Stimulated activated naive B cell treated with anti-CD40 and anti-IgM and Interleukin-4, amounts not matched to agents 10 μg/mL and 1 μg/mL and 100 μg/mL, for 72 hours (primary cell): ENCODE data around the gene ADAMTS12.

Experiments
- ATAC-seq, 2 donors: fragments of 150-1000 bp; cut with Tn5 transposase; replicated peaks; 2 replicates each; pipeline ENCODE4 v1.10.0; 2021; ENCODE audit warnings: moderate library complexity in 1 of 2
- DNase-seq: peaks from one replicate; pipeline ENCODE4 v3.0.0; 2021
- H3K27ac Mint-ChIP-seq: one replicate; pipeline ENCODE4 v1.8.0; 2022; ENCODE audit warnings: mild to moderate bottlenecking, mixed read lengths
- H3K27me3 Mint-ChIP-seq, 2 donors: one replicate each; pipeline ENCODE4 v1.8.0; 2022; ENCODE audit warnings: mixed read lengths in 2 of 2
- H3K36me3 Mint-ChIP-seq, 2 donors: one replicate each; pipeline ENCODE4 v1.8.0; 2022; ENCODE audit warnings: mixed read lengths in 2 of 2, mild to moderate bottlenecking in 1 of 2
- H3K4me1 Mint-ChIP-seq, 2 donors: one replicate each; pipeline ENCODE4 v1.8.0; 2022; ENCODE audit warnings: mixed read lengths in 2 of 2, mild to moderate bottlenecking in 1 of 2
- H3K4me3 Mint-ChIP-seq, 2 donors: one replicate each; pipeline ENCODE4 v1.8.0; 2022; ENCODE audit warnings: mild to moderate bottlenecking in 2 of 2, mixed read lengths in 2 of 2, moderate library complexity in 1 of 2
- H3K9me3 Mint-ChIP-seq, 2 donors: one replicate each; pipeline ENCODE4 v1.8.0; 2022; ENCODE audit warnings: mixed read lengths in 2 of 2, mild to moderate bottlenecking in 1 of 2

Gene ADAMTS12

DNA sequence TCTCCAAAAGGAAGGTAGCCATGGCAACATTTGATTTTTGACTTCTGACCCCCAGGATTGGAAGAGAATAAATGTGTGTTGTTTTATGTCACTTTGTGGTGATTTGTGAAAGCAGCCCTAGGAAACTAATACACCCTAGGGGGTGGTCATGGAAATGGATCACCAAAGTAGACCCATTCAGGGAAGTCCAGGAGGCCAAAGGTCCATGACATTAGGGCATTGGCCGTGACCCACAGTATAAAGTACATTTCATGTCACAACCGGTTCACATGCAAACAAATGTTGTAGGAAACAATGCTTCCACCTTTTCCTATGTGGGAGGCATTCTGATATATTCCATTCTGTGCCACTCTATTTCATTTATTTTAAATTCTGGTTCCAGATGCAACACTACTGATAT lies 128.4 kb downstream of the ADAMTS12 start:
- H3K4me1 Mint-ChIP-seq, result no peaks in the 10 kb centered on the region
- no peak overlapping the region for H3K27ac Mint-ChIP-seq
- no peak for ATAC-seq
- DNase-seq, result no peak
- H3K36me3 Mint-ChIP-seq, result no peaks in the 10 kb centered on the region
- no peak overlapping the region for H3K4me3 Mint-ChIP-seq
- H3K27me3 Mint-ChIP-seq, result peaks cover 0 to 7% of the 10 kb centered on the region in 2 donors
- no peaks in the 10 kb centered on the region for H3K9me3 Mint-ChIP-seq

DNA sequence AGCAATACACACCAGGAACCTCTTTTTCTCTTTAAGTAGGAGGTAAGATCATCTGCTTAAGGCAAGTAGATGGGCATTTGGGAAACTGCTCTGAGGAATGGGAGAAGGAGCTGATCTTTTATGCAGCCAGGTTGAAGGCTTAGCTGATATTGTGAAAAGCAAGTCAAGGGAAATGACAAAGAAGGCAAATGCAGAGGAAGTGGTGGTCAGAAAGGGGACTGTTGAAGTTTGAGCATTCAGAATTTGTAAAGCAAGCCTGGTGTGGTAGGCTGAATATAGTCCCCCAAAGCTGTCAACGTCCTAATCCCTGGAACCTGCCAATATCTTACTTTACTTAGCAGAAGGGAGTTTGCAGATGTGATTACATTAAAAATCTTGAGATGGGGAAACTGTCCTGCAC lies 128.9 kb downstream of the ADAMTS12 start:
- Mint-ChIP-seq H3K9me3 (no peaks in the 10 kb centered on the region), H3K36me3 (no peaks in the 10 kb centered on the region), H3K4me1 (no peaks in the 10 kb centered on the region), H3K4me3 (no peak overlapping the region), H3K27me3 (peaks cover 0 to 5% of the 10 kb centered on the region in 2 donors), H3K27ac (peak overlapping the region; percentile 33)
- DNase-seq (no peak), ATAC-seq (no peak)

DNA sequence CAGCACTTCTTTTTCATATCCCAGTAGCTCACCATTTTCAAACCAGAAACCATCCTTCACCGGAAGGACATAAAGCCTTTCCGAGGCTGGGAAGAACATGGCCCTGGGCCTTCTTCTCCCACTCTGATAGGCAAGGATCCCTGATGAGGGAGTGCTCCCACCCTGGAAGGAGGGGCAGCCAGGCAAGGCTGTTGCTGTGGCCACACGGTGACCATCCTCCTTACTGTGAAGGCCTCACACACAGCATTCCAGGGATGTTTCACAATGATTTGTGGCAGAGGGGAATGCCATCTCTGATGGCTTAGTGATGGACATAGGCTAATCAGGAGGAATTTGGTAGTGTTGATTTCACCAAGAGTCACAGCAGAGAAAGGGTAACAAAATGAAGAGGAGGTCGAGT lies 130.7 kb downstream of the ADAMTS12 start:
- Mint-ChIP-seq H3K4me3 (no peak overlapping the region), H3K36me3 (no peaks in the 10 kb centered on the region)

DNA sequence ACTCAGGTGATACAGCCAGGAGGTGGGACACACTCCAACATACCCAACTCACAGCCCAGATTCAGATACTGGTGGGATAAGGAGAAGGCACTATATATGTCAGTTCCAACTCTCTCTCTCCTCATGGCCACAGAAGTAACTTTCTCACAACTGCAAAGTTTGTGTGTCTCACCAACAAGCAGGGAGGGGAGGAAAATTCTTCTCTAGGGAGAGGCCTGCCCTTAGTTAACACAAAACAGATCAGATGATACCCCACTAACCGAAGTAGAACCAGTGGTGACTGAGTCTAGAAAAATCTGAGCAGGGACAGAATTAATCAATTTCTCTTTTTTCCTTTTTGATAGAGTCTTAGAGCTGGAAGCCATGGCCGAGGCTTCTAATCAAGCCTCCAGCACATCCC lies 133.1 kb downstream of the ADAMTS12 start:
- DNase-seq (no peak), ATAC-seq (no peak)
- Mint-ChIP-seq H3K9me3 (no peaks in the 10 kb centered on the region), H3K4me3 (no peak overlapping the region), H3K27me3 (no peaks in the 10 kb centered on the region), H3K27ac (no peak overlapping the region), H3K36me3 (no peaks in the 10 kb centered on the region), H3K4me1 (no peaks in the 10 kb centered on the region)

More for the DNA sequence above, 130.7 kb downstream of the ADAMTS12 start:
- ATAC-seq (no peak), DNase-seq (no peak)
- Mint-ChIP-seq H3K9me3 (no peaks in the 10 kb centered on the region), H3K27me3 (no peaks in the 10 kb centered on the region), H3K27ac (no peak overlapping the region), H3K4me1 (no peaks in the 10 kb centered on the region)

DNA sequence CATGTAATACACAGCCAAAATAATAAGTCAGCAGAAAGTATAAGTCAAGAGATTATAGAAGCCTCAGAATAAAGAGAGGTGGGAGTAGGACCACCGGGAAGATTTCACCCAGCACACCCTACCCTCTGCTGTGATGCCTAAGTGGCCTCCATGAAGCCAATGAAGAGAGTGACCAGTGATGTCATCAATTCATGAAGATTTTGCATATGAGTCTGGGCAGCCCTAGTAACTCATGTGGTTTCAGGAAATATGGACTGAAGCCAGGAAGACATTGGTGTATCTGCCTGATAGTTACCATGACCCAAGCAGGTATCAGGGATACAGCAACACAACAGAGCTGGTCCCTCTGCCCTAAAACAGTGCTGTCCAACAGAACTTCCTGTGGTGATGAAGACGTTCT lies 135.3 kb downstream of the ADAMTS12 start:
- H3K4me1 Mint-ChIP-seq, result no peaks in the 10 kb centered on the region
- H3K9me3 Mint-ChIP-seq, result no peaks in the 10 kb centered on the region
- ATAC-seq, result no peak
- no peaks in the 10 kb centered on the region for H3K27me3 Mint-ChIP-seq
- H3K4me3 Mint-ChIP-seq, result no peak overlapping the region
- DNase-seq, result no peak
- H3K36me3 Mint-ChIP-seq, result no peaks in the 10 kb centered on the region
- no peak overlapping the region for H3K27ac Mint-ChIP-seq

DNA sequence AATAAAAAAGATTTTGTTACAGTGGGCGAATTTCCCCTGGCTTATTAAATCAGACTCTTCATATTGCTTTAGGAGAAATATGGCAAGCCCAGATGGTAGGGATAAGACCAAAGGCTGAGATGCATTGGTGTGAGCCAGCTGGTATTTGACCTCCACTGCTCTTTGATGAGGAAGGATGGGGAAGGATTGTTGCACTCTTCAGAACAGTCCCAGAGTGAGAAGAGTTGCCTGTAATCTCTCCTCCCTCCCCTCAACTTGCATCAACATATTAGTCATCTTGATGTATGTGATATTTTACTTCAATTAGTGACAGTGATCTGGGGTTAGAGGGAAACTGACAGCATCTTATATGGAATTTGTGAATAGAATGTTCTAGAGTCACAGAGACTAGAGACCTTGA lies 136.6 kb downstream of the ADAMTS12 start:
- Mint-ChIP-seq H3K27ac (no peak overlapping the region), H3K4me3 (no peak overlapping the region), H3K27me3 (no peaks in the 10 kb centered on the region), H3K4me1 (no peaks in the 10 kb centered on the region), H3K36me3 (no peaks in the 10 kb centered on the region), H3K9me3 (no peaks in the 10 kb centered on the region)
- DNase-seq (no peak), ATAC-seq (no peak)

DNA sequence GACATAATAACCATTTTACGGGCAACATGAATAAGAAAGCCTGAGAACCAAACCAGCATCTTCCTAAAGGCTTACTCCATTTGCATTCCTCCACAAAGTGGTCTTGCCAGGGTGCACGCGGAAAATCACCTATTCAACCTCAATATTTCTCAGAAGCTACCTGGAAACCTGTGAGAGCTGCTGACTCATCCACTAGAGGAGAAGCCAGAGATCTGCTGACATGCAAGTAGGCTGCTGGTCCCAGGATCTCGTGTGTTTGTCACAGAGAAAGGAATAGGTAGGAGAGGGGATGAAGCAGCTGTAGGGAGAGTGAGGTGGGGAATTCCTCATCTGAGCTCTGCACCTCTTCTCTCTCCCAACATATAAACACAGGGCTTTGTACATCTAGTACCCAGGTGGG lies 138.1 kb downstream of the ADAMTS12 start:
- DNase-seq (no peak), ATAC-seq (no peak)
- Mint-ChIP-seq H3K27me3 (no peaks in the 10 kb centered on the region), H3K4me3 (no peak overlapping the region), H3K9me3 (no peaks in the 10 kb centered on the region), H3K4me1 (no peaks in the 10 kb centered on the region), H3K36me3 (no peaks in the 10 kb centered on the region), H3K27ac (no peak overlapping the region)

DNA sequence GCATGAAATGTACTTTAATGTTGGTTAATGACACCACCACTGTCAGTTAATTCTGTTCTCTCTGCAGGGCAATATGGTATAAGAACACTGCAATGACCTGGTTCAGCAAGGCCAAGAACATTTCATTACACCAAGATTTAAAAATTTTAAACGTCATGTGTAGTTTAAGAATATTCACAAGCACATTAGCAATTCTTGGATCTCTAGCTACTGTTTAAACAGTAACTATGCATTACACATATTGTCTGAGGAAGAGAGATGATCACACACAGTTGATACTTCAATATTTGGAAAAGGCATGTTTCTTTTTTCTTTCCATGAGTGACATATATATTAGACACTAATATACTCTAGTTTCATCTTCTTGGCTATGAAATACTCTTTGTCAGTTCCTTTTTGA lies 143.0 kb downstream of the ADAMTS12 start:
- DNase-seq (no peak), ATAC-seq (no peak)
- no peak overlapping the region for H3K4me3 Mint-ChIP-seq
- no peaks in the 10 kb centered on the region for H3K27me3 Mint-ChIP-seq
- no peaks in the 10 kb centered on the region for H3K36me3 Mint-ChIP-seq
- H3K9me3 Mint-ChIP-seq, result no peaks in the 10 kb centered on the region
- H3K27ac Mint-ChIP-seq, result no peak overlapping the region
- H3K4me1 Mint-ChIP-seq, result no peaks in the 10 kb centered on the region

DNA sequence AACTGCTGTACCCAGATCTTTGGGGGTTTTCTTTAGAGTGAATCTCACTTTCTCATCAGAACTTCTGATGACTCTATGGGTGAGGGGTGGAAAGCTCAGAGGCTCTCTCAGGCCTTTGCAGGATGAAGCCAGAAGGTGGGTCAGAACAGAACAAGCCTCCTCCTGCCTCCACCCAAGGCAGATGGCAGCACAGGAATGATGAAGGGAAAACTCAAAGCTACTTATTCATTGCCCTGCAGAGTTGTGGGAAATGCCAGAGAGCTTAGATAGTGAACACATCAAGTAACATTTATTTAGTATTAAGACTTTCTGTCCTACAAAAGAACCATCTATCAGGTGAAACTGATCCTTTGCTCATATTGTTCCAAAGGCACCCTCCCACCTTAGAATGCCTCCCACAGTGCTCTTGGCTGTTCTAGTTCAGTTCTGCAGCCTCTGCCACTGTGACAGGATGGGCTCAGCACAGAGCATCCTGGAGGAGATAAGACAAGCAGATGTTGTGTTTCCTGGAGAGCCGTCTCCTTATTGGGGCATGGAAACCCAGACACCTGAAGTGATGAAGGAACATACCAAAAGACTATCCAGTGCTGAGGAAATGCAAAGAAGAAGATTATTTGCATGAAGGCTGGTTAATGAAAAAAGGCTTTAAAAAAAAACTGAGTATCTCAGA lies 146.6 kb downstream of the ADAMTS12 start:
- no peak overlapping the region for H3K27ac Mint-ChIP-seq
- no peak for ATAC-seq
- H3K4me3 Mint-ChIP-seq, result no peak overlapping the region

DNA sequence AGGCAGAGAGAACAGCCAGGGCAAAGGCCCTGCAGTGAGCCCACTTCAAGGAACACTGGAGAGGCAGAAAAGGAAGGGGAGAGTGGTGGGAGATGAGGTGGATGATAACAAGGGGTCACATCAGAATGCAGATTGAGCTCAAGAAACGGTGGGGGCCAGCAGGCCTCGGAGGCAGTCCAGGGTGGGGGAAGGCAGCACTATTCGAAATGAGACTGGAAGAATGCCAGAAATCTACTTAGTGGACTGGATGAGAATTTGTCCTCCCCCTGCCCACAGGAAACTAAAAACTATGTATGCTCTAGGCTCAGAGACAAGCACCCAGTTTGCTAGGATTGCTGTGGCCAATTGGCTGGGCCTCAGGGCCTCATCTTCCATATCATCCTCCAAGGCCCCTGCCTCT lies 148.7 kb downstream of the ADAMTS12 start:
- no peak for ATAC-seq
- DNase-seq, result no peak
- Mint-ChIP-seq H3K36me3 (no peaks in the 10 kb centered on the region), H3K27me3 (no peaks in the 10 kb centered on the region), H3K4me1 (no peaks in the 10 kb centered on the region), H3K4me3 (no peak overlapping the region), H3K27ac (no peak overlapping the region), H3K9me3 (no peaks in the 10 kb centered on the region)

More for the DNA sequence above, 146.6 kb downstream of the ADAMTS12 start:
- Mint-ChIP-seq H3K27me3 (no peaks in the 10 kb centered on the region), H3K4me1 (no peaks in the 10 kb centered on the region), H3K9me3 (no peaks in the 10 kb centered on the region), H3K36me3 (no peaks in the 10 kb centered on the region)
- no peak for DNase-seq

DNA sequence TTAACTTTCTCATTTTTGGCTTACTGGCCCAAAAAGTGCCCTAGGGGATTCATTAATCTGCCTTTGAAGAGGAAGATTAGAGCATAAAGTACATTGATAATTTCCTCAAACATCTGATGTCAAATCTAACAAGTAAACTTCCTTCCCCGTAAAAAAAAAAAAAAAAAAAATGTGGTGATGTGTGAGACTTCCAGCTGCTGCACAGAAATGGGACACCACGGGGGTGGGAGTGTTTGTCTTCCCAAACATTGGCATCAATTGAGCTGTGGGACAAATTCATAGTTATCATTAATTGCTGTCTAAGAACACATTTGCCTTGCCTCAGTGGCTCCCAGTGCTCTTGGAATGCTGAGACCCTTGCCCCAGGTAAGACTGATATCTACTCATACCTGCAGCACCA lies 149.6 kb downstream of the ADAMTS12 start:
- H3K27ac Mint-ChIP-seq, result no peak overlapping the region
- no peaks in the 10 kb centered on the region for H3K27me3 Mint-ChIP-seq
- no peaks in the 10 kb centered on the region for H3K4me1 Mint-ChIP-seq
- H3K36me3 Mint-ChIP-seq, result no peaks in the 10 kb centered on the region
- ATAC-seq (no peak), DNase-seq (no peak)
- H3K9me3 Mint-ChIP-seq, result no peaks in the 10 kb centered on the region
- no peak overlapping the region for H3K4me3 Mint-ChIP-seq

DNA sequence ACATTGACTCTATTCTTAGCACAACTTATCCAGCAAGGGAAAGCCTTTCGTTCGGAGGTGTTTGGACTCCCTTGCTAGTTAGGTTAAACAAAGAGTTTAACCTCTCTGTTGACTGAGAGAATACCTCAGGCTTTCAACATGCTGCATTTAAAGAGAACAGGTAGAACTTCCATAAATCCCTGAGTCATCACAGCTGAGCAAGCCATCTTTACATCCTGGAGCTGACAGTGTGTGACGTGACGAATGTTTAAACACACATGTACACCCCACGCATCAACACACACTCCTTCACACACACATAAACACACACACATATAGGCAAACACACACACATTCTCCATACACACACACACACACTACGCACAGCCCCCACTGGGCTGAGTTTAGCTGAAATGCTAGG lies 152.8 kb downstream of the ADAMTS12 start:
- Mint-ChIP-seq H3K36me3 (no peaks in the 10 kb centered on the region), H3K27me3 (no peaks in the 10 kb centered on the region), H3K4me3 (no peak overlapping the region), H3K27ac (no peak overlapping the region), H3K4me1 (no peaks in the 10 kb centered on the region), H3K9me3 (no peaks in the 10 kb centered on the region)
- ATAC-seq, result no peak
- no peak for DNase-seq

DNA sequence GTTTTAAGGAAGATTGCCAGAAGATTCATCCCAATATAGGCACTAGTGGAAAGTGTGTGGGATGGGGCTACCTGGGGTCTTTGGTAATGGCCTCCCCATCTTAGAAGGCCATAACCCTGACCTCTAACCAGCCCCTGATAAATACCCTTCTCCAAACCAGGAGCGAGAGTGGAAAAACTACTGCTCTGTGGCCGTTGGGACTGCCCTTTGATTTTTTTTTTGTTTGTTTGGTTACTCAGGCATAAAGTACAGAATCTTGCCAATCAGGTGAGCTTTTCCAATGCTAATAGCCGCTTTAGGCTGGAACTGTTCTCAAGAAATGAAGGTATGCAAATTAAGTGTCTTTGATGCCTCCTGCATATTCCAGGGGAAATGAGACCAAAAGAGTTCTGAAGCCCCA lies 153.7 kb downstream of the ADAMTS12 start:
- no peaks in the 10 kb centered on the region for H3K9me3 Mint-ChIP-seq
- H3K36me3 Mint-ChIP-seq, result no peaks in the 10 kb centered on the region
- no peaks in the 10 kb centered on the region for H3K27me3 Mint-ChIP-seq
- H3K27ac Mint-ChIP-seq, result no peak overlapping the region
- DNase-seq, result no peak
- ATAC-seq, result no peak
- H3K4me3 Mint-ChIP-seq, result no peak overlapping the region
- H3K4me1 Mint-ChIP-seq, result no peaks in the 10 kb centered on the region

DNA sequence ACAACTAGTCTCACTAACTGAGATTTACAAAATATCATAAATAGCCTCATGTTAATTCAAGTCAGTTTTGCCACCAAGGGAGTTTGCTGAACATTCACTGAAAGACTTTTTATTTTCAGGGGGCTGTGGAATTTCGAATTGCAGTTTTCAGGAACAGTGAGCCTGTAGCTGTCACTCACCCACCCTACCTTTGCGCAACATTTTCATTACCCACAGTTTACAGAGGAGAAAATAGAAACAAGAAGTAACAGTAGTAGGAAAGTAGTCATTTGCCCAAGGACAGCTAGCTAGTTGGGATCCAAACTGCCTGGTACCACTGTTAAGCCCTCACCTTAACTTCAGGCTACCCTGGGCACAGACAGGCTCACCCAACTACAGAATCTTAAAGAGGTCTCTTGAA lies 154.1 kb downstream of the ADAMTS12 start:
- DNase-seq, result no peak
- H3K9me3 Mint-ChIP-seq, result no peaks in the 10 kb centered on the region
- H3K36me3 Mint-ChIP-seq, result no peaks in the 10 kb centered on the region
- H3K27ac Mint-ChIP-seq, result no peak overlapping the region
- ATAC-seq, result no peak
- no peaks in the 10 kb centered on the region for H3K4me1 Mint-ChIP-seq
- H3K27me3 Mint-ChIP-seq, result no peaks in the 10 kb centered on the region
- H3K4me3 Mint-ChIP-seq, result no peak overlapping the region

DNA sequence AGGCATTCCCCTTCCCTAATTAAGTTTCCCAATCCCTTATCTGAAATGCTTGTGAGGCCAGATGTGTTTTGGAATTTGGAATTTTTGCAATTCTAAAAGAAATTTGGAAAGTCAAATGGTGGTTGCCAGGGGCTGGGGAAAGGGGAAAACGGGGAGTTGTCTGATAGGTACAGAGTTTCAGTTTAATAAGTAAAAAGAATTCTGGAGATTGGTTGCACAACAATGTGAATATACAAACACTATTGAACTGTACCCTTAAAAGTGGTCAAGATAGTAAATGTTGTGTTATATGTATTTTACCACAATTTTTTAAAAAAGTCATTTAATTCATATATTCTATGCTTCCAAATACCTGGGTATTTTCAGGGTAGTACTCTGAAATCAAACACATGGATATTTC lies 154.5 kb downstream of the ADAMTS12 start:
- DNase-seq, result no peak
- Mint-ChIP-seq H3K27ac (no peak overlapping the region), H3K4me1 (no peaks in the 10 kb centered on the region), H3K36me3 (no peaks in the 10 kb centered on the region), H3K9me3 (no peaks in the 10 kb centered on the region), H3K27me3 (no peaks in the 10 kb centered on the region), H3K4me3 (no peak overlapping the region)
- ATAC-seq, result no peak

DNA sequence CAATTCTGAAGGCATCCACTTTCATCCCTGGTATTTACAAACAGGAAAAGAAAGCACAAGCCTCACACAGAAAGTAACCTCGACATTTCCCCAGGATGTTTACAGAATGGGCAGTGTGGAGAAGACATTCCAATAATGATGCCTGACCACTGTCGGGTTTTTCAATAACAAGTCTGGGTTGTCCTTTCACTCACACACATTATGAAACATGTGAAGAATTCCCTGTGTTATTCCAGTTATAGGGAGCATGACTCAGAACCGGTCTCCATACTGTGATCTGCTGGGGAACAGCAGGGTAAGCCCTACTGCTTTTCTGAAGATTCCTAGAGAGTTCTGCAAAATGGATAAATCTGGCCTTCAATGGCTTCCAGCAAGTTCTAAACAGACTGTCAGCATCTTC lies 155.3 kb downstream of the ADAMTS12 start:
- H3K36me3 Mint-ChIP-seq, result no peaks in the 10 kb centered on the region
- H3K4me3 Mint-ChIP-seq, result no peak overlapping the region
- ATAC-seq (no peak), DNase-seq (no peak)
- no peaks in the 10 kb centered on the region for H3K4me1 Mint-ChIP-seq
- no peak overlapping the region for H3K27ac Mint-ChIP-seq
- no peaks in the 10 kb centered on the region for H3K9me3 Mint-ChIP-seq
- H3K27me3 Mint-ChIP-seq, result no peaks in the 10 kb centered on the region
